A673 (cell line): ENCODE data around the gene NPB. TPM values are rescaled to one million over a fixed set of nuclear protein-coding genes. Genes with fewer than 3 reads are reported as not detected.

ENCODE experiments used
- BruUV-seq: library from RNA; stranded (reverse); fragments of 400-500 nt; replicated peaks from 2 replicates; lab custom pipeline; 2021; lab: Mats Ljungman, UMichigan
- CTCF ChIA-PET: fragments of 300-600 bp; sonication (Branson Sonifier 250); formaldehyde crosslinking; loops from one replicate; lab custom pipeline; 2022; ENCODE audit warnings: antibody characterized with exemption; lab: Charles Lee
- POLR2A ChIA-PET: fragments of 300-600 bp; sonication (Branson Sonifier 250); formaldehyde crosslinking; loops from one replicate; lab custom pipeline; 2022; ENCODE audit warnings: antibody characterized with exemption; ENCODE audit not compliant: low non-redundant PET; lab: Charles Lee
- DNase-seq: peaks from one replicate; pipeline ENCODE4 v3.0.0-alpha.2; 2015; ENCODE audit warnings: low spot score
- H3K27ac ChIP-seq: fragments of 200-600 bp; sonication (generic); 2 replicates; pipeline ENCODE4 v1.5.1; 2016; ENCODE audit warnings: mixed run types, low read depth, mild to moderate bottlenecking, mixed read lengths, antibody characterized with exemption, low read length; ENCODE audit not compliant: poor library complexity, severe bottlenecking
- H3K27me3 ChIP-seq: fragments of 200-600 bp; sonication (generic); replicated peaks from 2 replicates; pipeline ENCODE4 v1.6.1; 2017; ENCODE audit warnings: mixed run types, low read depth, mild to moderate bottlenecking, mixed read lengths, antibody characterized with exemption, low read length; ENCODE audit not compliant: insufficient read depth, poor library complexity
- H3K36me3 ChIP-seq: fragments of 200-600 bp; sonication (generic); 2 replicates; pipeline ENCODE4 v1.6.1; 2016; ENCODE audit warnings: mixed run types, mild to moderate bottlenecking, mixed read lengths, antibody characterized with exemption, low read length; ENCODE audit not compliant: insufficient read depth, poor library complexity, severe bottlenecking
- H3K4me1 ChIP-seq: fragments of 200-600 bp; sonication (generic); 2 replicates; pipeline ENCODE4 v1.6.1; 2017; ENCODE audit warnings: mixed run types, mild to moderate bottlenecking, mixed read lengths, antibody characterized with exemption, low read length; ENCODE audit not compliant: insufficient read depth, poor library complexity, severe bottlenecking
- H3K4me3 ChIP-seq: fragments of 200-600 bp; sonication (generic); 2 replicates; pipeline ENCODE4 v1.5.1; 2016; ENCODE audit warnings: low read depth, mixed run types, mild to moderate bottlenecking, mixed read lengths, low read length; ENCODE audit not compliant: poor library complexity, severe bottlenecking
- H3K9me3 ChIP-seq: fragments of 200-600 bp; sonication (generic); 2 replicates; pipeline ENCODE4 v1.6.1; 2016; ENCODE audit warnings: mixed run types, low read depth, mild to moderate bottlenecking, mixed read lengths, antibody characterized with exemption, low read length; ENCODE audit not compliant: poor library complexity, severe bottlenecking
- EZH2 ChIP-seq: fragments of 200-600 bp; sonication (generic); IDR thresholded peaks from 2 replicates; pipeline ENCODE4 v1.6.1; 2017; ENCODE audit warnings: borderline replicate concordance, low read depth, mild to moderate bottlenecking, mixed read lengths, antibody characterized with exemption, low read length; ENCODE audit not compliant: poor library complexity, severe bottlenecking
- intact Hi-C: fragments of 100-400 bp; cut with micrococcal nuclease; formaldehyde crosslinking; loops from one replicate; pipeline ENCODE4 v1.10.0; 2022; ENCODE audit not compliant: unreplicated experiment
- total RNA-seq: library from RNA; stranded (reverse); gene quantifications from 2 replicates; pipeline ENCODE4 v1.2.3, GENCODE V29; 2021
- TF ChIP-seq, protein P1 (sequence below): fragments of 300-800, 200-600 bp; sonication (generic); conservative IDR thresholded peaks from 2 replicates; pipeline ENCODE4 v1.5.1; 2017; ENCODE audit warnings: low read depth, mild to moderate bottlenecking, antibody characterized with exemption, low read length, moderate library complexity, mixed read lengths

Gene NPB
- total RNA-seq, 1 experiment from 2014 or later: 0.75 TPM

GRCh38 chr17:81906476-81907218 lies 4.6 kb downstream of the NPB start:
- no peak for DNase-seq
- ChIA-PET POLR2A (no interaction called here), CTCF (no interaction called here)
- Histone ChIP-seq H3K27ac (no peak overlapping the region), H3K9me3 (no peaks in the 10 kb centered on the region), H3K36me3 (peaks cover 30% of the 10 kb centered on the region), H3K4me3 (no peak overlapping the region), H3K27me3 (no peaks in the 10 kb centered on the region), H3K4me1 (peaks cover 9% of the 10 kb centered on the region)
- no TSS peak for BruUV-seq
- intact Hi-C loops: no loop called here
- TF ChIP-seq, protein P1, sequence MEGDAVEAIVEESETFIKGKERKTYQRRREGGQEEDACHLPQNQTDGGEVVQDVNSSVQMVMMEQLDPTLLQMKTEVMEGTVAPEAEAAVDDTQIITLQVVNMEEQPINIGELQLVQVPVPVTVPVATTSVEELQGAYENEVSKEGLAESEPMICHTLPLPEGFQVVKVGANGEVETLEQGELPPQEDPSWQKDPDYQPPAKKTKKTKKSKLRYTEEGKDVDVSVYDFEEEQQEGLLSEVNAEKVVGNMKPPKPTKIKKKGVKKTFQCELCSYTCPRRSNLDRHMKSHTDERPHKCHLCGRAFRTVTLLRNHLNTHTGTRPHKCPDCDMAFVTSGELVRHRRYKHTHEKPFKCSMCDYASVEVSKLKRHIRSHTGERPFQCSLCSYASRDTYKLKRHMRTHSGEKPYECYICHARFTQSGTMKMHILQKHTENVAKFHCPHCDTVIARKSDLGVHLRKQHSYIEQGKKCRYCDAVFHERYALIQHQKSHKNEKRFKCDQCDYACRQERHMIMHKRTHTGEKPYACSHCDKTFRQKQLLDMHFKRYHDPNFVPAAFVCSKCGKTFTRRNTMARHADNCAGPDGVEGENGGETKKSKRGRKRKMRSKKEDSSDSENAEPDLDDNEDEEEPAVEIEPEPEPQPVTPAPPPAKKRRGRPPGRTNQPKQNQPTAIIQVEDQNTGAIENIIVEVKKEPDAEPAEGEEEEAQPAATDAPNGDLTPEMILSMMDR: peak; percentile 29; the same call in 1 of the 2 replicates
- TF ChIP-seq EZH2: no peak

GRCh38 chr17:81907219-81908145 lies 5.4 kb downstream of the NPB start:
- Histone ChIP-seq H3K27ac (no peak overlapping the region), H3K4me3 (no peak overlapping the region), H3K4me1 (peaks cover 5% of the 10 kb centered on the region), H3K9me3 (no peaks in the 10 kb centered on the region), H3K36me3 (peaks cover 31% of the 10 kb centered on the region), H3K27me3 (no peaks in the 10 kb centered on the region)
- ChIA-PET CTCF (no interaction called here), POLR2A (no interaction called here)
- TF ChIP-seq, protein P1: no peak
- no TSS peak for BruUV-seq
- no peak for DNase-seq
- intact Hi-C loops: no loop called here

DNA sequence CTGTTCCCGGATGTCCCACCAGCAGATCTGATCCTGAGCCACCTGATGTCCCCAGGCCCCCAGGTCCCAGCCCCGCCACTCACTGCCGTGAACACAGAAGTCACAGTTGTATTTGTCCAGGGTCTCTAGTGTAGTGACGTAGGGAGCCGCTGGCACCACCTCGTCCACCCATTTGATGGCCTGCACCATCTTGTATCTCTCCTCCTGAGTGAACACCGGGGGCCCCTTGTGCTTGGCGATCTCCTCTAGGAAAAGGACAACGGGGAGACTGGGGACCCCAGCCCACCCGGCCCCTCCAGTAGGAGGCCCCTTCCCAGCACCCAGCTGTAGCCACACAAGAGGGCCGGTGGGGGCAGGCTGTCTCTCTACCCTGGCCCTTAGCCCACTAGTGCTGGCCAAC lies 6.8 kb downstream of the NPB start:
- intact Hi-C loops: no loop called here

More for the DNA sequence above, 6.8 kb downstream of the NPB start:
- Histone ChIP-seq H3K27me3 (no peaks in the 10 kb centered on the region), H3K9me3 (no peaks in the 10 kb centered on the region), H3K36me3 (peaks cover 42% of the 10 kb centered on the region), H3K4me3 (no peak overlapping the region), H3K4me1 (peaks cover 5% of the 10 kb centered on the region), H3K27ac (no peak overlapping the region)
- BruUV-seq: no TSS peak
- TF ChIP-seq, protein P1: no peak
- no peak for TF ChIP-seq EZH2
- DNase-seq: no peak
- ChIA-PET CTCF (no interaction called here), POLR2A (no interaction called here)
